ENCODE measurements around the gene ATRAID.

ATRAID gene

GRCh38 chr2:27221166-27221565 is 9.3 kb downstream of the ATRAID start:
- DNase-seq: peak in 1 of 2 donors; percentile 46
- Histone ChIP-seq H3K27me3 (ENCODE audit: insufficient read depth, low read length) (no peaks in the 10 kb centered on the region), H3K9ac (ENCODE audit: low read length) (no peak overlapping the region), H3K4me2 (ENCODE audit: low read length) (no peak overlapping the region), H2AFZ (ENCODE audit: insufficient read depth, low read length, poor library complexity) (no peak overlapping the region), H2BK120ac (ENCODE audit: insufficient read depth, low read length, poor library complexity) (no peak overlapping the region), H4K12ac (ENCODE audit: low read depth, low read length) (no peak overlapping the region), H3K79me2 (ENCODE audit: control insufficient read depth, insufficient read depth, low read length, poor library complexity) (peaks cover 7% of the 10 kb centered on the region), H3K36me3 (ENCODE audit: control insufficient read depth in 1 of 2, insufficient read depth in 2 of 2, low read length in 2 of 2) (peaks cover 48 to 55% of the 10 kb centered on the region in 2 experiments), H2AK5ac (ENCODE audit: low read length) (no peak overlapping the region), H4K91ac (ENCODE audit: low read depth, low read length) (no peak overlapping the region), H3K9me3 (ENCODE audit: insufficient read depth, low read depth, low read length) (no peaks in the 10 kb centered on the region), H3K4me1 (ENCODE audit: control insufficient read depth in 1 of 2, insufficient read depth in 2 of 2, low read length in 2 of 2) (peaks cover 4 to 8% of the 10 kb centered on the region in 2 experiments), H2BK5ac (ENCODE audit: low read depth, low read length, poor library complexity) (no peak overlapping the region), H3K79me1 (ENCODE audit: low read length) (peaks cover 5% of the 10 kb centered on the region), H3K14ac (ENCODE audit: low read length) (no peak overlapping the region), H2BK12ac (ENCODE audit: low read length) (no peak overlapping the region), H3K23ac (ENCODE audit: low read length) (no peak overlapping the region), H3K4ac (ENCODE audit: low read depth, low read length) (no peak overlapping the region), H3K4me3 (ENCODE audit: low read depth, low read length) (no peak overlapping the region), H4K8ac (ENCODE audit: low read depth, low read length) (no peak overlapping the region), H3K27ac (ENCODE audit: low read depth, low read length) (no peak overlapping the region), H3K18ac (ENCODE audit: low read length) (no peak overlapping the region)
- no CpG with 5 or more reads among the region's 3 CpGs for WGBS (ENCODE audit: extremely low coverage, insufficient coverage, insufficient read length)

DNA sequence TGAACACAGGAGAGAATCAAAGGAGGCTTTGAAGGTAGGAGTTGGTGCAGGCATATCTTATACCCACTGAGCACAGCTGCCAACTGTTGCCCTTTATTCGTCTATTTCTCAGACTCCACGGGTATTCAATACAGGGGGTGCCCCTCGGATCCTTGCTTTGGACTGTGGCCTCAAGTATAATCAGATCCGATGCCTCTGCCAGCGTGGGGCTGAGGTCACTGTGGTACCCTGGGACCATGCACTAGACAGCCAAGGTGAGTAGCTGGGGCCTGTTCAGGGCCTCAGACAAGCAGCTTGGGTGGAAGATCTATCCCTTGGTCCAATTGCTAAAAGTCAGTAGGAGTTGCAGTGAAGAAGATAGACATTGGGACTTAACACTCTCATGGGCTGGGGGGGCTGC is 10.6 kb downstream of the ATRAID start:
- no peak overlapping the region for H4K12ac ChIP-seq (ENCODE audit: low read depth, low read length)
- no peak overlapping the region for H3K4ac ChIP-seq (ENCODE audit: low read depth, low read length)
- no peak overlapping the region for H3K23ac ChIP-seq (ENCODE audit: low read length)
- peaks cover 3% of the 10 kb centered on the region for H3K79me1 ChIP-seq (ENCODE audit: low read length)
- H2AFZ ChIP-seq (ENCODE audit: insufficient read depth, low read length, poor library complexity): no peak overlapping the region
- H3K27ac ChIP-seq (ENCODE audit: low read depth, low read length): no peak overlapping the region
- H2BK5ac ChIP-seq (ENCODE audit: low read depth, low read length, poor library complexity): no peak overlapping the region
- peaks cover 54 to 67% of the 10 kb centered on the region in 2 experiments for H3K36me3 ChIP-seq (ENCODE audit: control insufficient read depth in 1 of 2, insufficient read depth in 2 of 2, low read length in 2 of 2)
- H4K91ac ChIP-seq (ENCODE audit: low read depth, low read length): no peak overlapping the region
- no peak overlapping the region for H3K9ac ChIP-seq (ENCODE audit: low read length)
- peaks cover 3% of the 10 kb centered on the region for H3K79me2 ChIP-seq (ENCODE audit: control insufficient read depth, insufficient read depth, low read length, poor library complexity)
- H3K4me1 ChIP-seq (ENCODE audit: control insufficient read depth in 1 of 2, insufficient read depth in 2 of 2, low read length in 2 of 2): peaks cover 0 to 4% of the 10 kb centered on the region in 2 experiments
- no peak overlapping the region for H3K4me3 ChIP-seq (ENCODE audit: low read depth, low read length)
- no peak overlapping the region for H2BK12ac ChIP-seq (ENCODE audit: low read length)
- H4K8ac ChIP-seq (ENCODE audit: low read depth, low read length): no peak overlapping the region
- no peak for DNase-seq
- no peaks in the 10 kb centered on the region for H3K27me3 ChIP-seq (ENCODE audit: insufficient read depth, low read length)
- no peak overlapping the region for H3K18ac ChIP-seq (ENCODE audit: low read length)
- H3K14ac ChIP-seq (ENCODE audit: low read length): no peak overlapping the region
- H2AK5ac ChIP-seq (ENCODE audit: low read length): no peak overlapping the region
- H3K9me3 ChIP-seq (ENCODE audit: insufficient read depth, low read depth, low read length): no peaks in the 10 kb centered on the region
- no CpG with 5 or more reads among the region's 5 CpGs for WGBS (ENCODE audit: extremely low coverage, insufficient coverage, insufficient read length)
- H3K4me2 ChIP-seq (ENCODE audit: low read length): no peak overlapping the region
- H2BK120ac ChIP-seq (ENCODE audit: insufficient read depth, low read length, poor library complexity): no peak overlapping the region

DNA sequence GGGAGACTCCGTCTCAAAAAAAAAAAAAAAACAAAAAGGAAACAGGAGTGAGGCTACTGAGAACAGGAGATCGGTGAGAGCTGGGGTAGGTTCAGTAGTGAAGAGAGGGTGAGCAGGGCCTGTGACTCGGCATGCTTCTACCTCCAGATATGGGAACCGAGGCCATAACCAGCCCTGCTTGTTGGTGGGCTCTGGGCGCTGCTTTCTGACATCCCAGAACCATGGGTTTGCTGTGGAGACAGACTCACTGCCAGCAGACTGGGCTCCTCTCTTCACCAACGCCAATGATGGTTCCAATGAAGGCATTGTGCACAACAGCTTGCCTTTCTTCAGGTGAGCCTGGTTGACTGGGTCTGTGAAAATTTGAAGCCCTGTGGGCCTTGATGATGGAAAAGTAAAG is 11.6 kb downstream of the ATRAID start:
- Histone ChIP-seq H3K4me3 (ENCODE audit: low read depth, low read length) (no peak overlapping the region), H4K91ac (ENCODE audit: low read depth, low read length) (no peak overlapping the region), H3K36me3 (ENCODE audit: control insufficient read depth in 1 of 2, insufficient read depth in 2 of 2, low read length in 2 of 2) (peaks cover 56 to 69% of the 10 kb centered on the region in 2 experiments), H3K9ac (ENCODE audit: low read length) (no peak overlapping the region), H2BK120ac (ENCODE audit: insufficient read depth, low read length, poor library complexity) (no peak overlapping the region), H3K27me3 (ENCODE audit: insufficient read depth, low read length) (no peaks in the 10 kb centered on the region), H3K4me2 (ENCODE audit: low read length) (no peak overlapping the region), H2BK5ac (ENCODE audit: low read depth, low read length, poor library complexity) (no peak overlapping the region), H3K79me1 (ENCODE audit: low read length) (no peaks in the 10 kb centered on the region), H2BK12ac (ENCODE audit: low read length) (no peak overlapping the region), H3K18ac (ENCODE audit: low read length) (no peak overlapping the region), H3K23ac (ENCODE audit: low read length) (no peak overlapping the region), H3K27ac (ENCODE audit: low read depth, low read length) (no peak overlapping the region), H2AFZ (ENCODE audit: insufficient read depth, low read length, poor library complexity) (no peak overlapping the region), H2AK5ac (ENCODE audit: low read length) (no peak overlapping the region), H4K12ac (ENCODE audit: low read depth, low read length) (no peak overlapping the region), H4K8ac (ENCODE audit: low read depth, low read length) (no peak overlapping the region), H3K4ac (ENCODE audit: low read depth, low read length) (no peak overlapping the region), H3K9me3 (ENCODE audit: insufficient read depth, low read depth, low read length) (no peaks in the 10 kb centered on the region), H3K4me1 (ENCODE audit: control insufficient read depth in 1 of 2, insufficient read depth in 2 of 2, low read length in 2 of 2) (no peaks in the 10 kb centered on the region), H3K79me2 (ENCODE audit: control insufficient read depth, insufficient read depth, low read length, poor library complexity) (no peaks in the 10 kb centered on the region), H3K14ac (ENCODE audit: low read length) (no peak overlapping the region)
- no CpG with 5 or more reads among the region's 6 CpGs for WGBS (ENCODE audit: extremely low coverage, insufficient coverage, insufficient read length)
- DNase-seq: no peak

- no CpG with 5 or more reads among the region's 9 CpGs for WGBS (ENCODE audit: extremely low coverage, insufficient coverage, insufficient read length)
Observed at GRCh38 chr2:27225526-27225925, 13.7 kb downstream of the ATRAID start.

More at GRCh38 chr2:27225526-27225925, 13.7 kb downstream of the ATRAID start:
- no peak overlapping the region for H3K14ac ChIP-seq (ENCODE audit: low read length)
- H3K4me1 ChIP-seq (ENCODE audit: control insufficient read depth in 1 of 2, insufficient read depth in 2 of 2, low read length in 2 of 2): no peaks in the 10 kb centered on the region
- no peak overlapping the region for H3K9ac ChIP-seq (ENCODE audit: low read length)
- no peaks in the 10 kb centered on the region for H3K9me3 ChIP-seq (ENCODE audit: insufficient read depth, low read depth, low read length)
- H3K36me3 ChIP-seq (ENCODE audit: control insufficient read depth in 1 of 2, insufficient read depth in 2 of 2, low read length in 2 of 2): peaks cover 60 to 70% of the 10 kb centered on the region in 2 experiments
- no peak overlapping the region for H3K4ac ChIP-seq (ENCODE audit: low read depth, low read length)
- no peak overlapping the region for H3K18ac ChIP-seq (ENCODE audit: low read length)
- no peak overlapping the region for H2AK5ac ChIP-seq (ENCODE audit: low read length)
- H4K91ac ChIP-seq (ENCODE audit: low read depth, low read length): no peak overlapping the region
- H3K4me2 ChIP-seq (ENCODE audit: low read length): no peak overlapping the region
- no peaks in the 10 kb centered on the region for H3K79me1 ChIP-seq (ENCODE audit: low read length)
- no peaks in the 10 kb centered on the region for H3K27me3 ChIP-seq (ENCODE audit: insufficient read depth, low read length)
- H2AFZ ChIP-seq (ENCODE audit: insufficient read depth, low read length, poor library complexity): no peak overlapping the region
- H2BK120ac ChIP-seq (ENCODE audit: insufficient read depth, low read length, poor library complexity): no peak overlapping the region
- H4K12ac ChIP-seq (ENCODE audit: low read depth, low read length): no peak overlapping the region
- no peak for DNase-seq
- no peak overlapping the region for H4K8ac ChIP-seq (ENCODE audit: low read depth, low read length)
- H3K23ac ChIP-seq (ENCODE audit: low read length): no peak overlapping the region
- no peak overlapping the region for H2BK12ac ChIP-seq (ENCODE audit: low read length)
- no peak overlapping the region for H3K27ac ChIP-seq (ENCODE audit: low read depth, low read length)
- H3K79me2 ChIP-seq (ENCODE audit: control insufficient read depth, insufficient read depth, low read length, poor library complexity): no peaks in the 10 kb centered on the region
- no peak overlapping the region for H3K4me3 ChIP-seq (ENCODE audit: low read depth, low read length)
- no peak overlapping the region for H2BK5ac ChIP-seq (ENCODE audit: low read depth, low read length, poor library complexity)

Measured in trophoblast cell (in vitro differentiated cells and primary cell).